Measurements from ENCODE around the gene CEP78.

CEP78 gene

DNA sequence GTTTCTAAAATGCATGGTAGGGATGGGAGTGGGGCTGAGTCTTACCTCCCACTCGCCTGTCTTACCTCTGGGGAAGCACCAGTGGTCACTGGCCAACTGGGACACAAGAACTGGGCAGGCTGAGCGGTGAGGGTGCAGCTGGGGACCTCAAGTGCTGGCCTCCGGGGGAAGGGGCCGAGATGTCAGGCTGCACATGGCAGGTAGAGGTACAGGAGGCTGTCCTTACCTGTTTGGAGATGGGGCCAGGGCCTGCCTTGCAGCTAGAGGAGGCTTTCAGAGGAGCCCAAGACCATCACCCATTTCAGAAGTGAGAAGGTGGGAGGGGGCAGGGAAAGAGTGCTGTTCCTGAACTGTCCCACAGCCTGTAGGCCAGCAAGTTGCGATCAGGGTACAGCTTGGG lies 75.2 kb downstream of the CEP78 start:
- no peak for FAIRE-seq

DNA sequence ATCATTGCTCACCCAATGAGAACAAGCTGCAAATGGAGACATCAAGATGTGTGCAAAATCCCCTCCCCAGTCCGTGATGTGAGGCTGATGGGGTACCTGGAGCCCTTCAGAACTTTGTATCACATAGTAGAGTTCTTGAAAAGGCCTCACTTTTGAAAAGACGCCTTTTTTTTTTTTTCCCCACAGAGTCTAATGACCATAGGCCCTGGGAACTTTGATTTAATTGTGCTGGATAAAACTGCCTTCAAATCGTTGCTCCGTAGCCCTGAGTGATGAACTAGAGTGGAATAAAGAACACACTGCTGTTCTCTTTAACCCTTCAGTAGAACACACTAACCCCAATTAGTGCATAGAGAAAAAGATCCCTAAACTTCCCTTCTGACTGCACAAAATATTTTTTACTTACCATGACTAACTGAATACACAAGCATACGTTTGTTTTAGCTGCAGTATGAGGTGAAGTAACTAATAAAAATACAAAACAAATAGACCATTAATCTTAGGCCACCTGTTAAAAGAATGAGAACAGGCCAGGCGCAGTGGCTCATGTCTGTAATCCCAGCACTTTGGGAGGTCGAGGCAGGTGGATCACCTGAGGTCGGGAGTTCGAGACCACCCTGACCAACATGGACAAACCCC lies 76.1 kb downstream of the CEP78 start:
- FAIRE-seq: no peak

- FAIRE-seq: no peak
These were observed 78.7 kb downstream of the CEP78 start for GRCh38 chr9:78314550-78314949.

- no peak for FAIRE-seq
These were observed 79.3 kb downstream of the CEP78 start for GRCh38 chr9:78314953-78315870.

GRCh38 chr9:78316166-78316892 lies 80.5 kb downstream of the CEP78 start:
- FAIRE-seq: no peak

GRCh38 chr9:78319197-78320029 lies 83.5 kb downstream of the CEP78 start:
- FAIRE-seq: no peak

- no peak for FAIRE-seq
These were observed 84.3 kb downstream of the CEP78 start for GRCh38 chr9:78320030-78320693.

DNA sequence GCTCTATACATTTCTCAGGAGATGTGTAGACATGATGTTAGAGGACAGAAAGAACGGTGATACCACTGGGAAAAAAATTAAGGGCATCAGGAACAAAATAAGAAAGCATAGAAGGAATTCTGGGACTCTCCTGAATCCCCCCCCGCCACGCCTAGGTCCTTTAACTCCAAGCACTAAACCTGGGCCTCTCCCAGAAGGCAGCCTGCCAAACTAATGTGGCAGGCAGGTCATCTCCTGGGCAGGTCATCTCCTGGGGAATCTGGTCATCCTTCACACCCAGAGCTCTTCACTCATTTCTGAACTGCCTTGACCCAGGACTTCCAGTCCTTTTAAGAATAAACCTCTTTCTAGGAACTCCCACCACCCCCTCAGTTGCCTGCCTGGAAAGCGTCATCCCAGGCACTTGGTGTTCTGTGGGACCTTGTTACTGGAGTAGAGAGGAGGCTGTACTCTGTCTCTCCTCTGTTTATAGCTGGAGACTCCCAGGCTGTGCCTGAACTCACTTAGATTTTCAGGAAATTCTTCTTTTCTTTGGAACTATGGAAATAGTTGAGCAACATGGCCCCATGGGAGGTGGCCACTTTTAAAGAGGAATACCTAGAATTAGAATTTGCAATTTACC lies 85.1 kb downstream of the CEP78 start:
- no peak for FAIRE-seq

DNA sequence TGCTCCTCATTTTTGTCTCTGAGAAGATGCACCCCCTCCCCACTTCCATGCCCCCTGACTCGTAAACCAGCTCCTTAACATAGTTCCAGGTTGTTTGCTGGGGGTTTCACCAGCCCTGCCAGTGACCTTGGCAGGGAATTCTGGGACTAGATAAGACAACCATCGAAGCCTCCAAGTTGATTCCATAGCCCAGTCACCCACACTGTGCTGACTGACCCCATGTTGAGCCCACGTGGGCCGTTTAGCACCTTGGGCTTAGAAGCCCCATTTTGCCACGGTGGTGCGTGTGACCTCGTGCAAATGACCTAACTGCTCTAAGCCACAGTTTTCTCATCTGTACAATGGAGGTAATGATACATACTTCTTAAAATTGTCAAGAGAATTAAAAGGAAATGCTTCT lies 85.6 kb downstream of the CEP78 start:
- no peak for FAIRE-seq

GRCh38 chr9:78324068-78324650 lies 88.3 kb downstream of the CEP78 start:
- no peak for FAIRE-seq

DNA sequence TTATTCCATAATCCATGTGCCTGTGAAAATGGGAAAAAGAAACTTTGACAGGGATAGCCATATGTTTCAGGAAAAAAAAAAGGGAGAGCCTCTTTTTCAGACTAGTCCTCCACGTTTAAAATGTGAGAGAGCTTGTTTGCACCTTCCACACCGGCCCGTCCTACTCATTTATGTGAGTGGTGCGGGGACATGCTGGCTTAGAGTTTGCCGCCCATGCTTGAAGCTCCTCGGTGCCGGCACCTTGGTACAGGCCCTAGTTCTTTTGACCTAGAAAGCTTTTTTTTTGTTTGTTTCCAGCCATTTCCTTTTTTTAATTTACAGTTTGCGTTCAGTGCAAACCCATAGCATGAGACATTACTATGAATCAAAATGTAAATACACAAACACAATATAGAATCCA lies 88.8 kb downstream of the CEP78 start:
- FAIRE-seq: no peak

- no peak for FAIRE-seq
These were observed 89.5 kb downstream of the CEP78 start for GRCh38 chr9:78325343-78325742.

GRCh38 chr9:78325846-78326360 lies 90.0 kb downstream of the CEP78 start:
- FAIRE-seq: no peak

- no peak for FAIRE-seq
These were observed 90.7 kb downstream of the CEP78 start for GRCh38 chr9:78326564-78326963.

All from TTC549 (cell line).